ENCODE results near the gene CSN3.

The CSN3 gene

GRCh38 chr4:70297576-70297975 lies 55.2 kb downstream of the CSN3 start:
- no peak for DNase-seq

- DNase-seq, result no peak
Measured at GRCh38 chr4:70298051-70298450, 55.7 kb downstream of the CSN3 start.

DNA sequence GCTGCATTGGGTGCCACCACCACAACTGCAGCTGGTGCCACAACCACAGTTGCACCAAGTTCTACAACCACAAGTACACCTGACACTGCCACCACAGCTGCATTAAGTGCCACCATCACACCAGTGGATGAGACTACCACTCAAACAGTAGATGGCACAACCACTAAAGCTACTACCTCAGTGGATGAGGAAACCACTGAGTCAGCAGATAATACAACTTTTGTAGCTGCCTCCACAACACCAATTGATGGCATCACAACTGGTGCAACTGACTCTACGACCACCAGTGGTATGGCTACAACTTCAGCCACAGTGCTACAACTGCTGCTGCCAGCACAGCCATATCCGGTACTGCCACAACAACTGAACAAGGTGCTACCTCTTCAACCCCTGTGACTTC lies 57.2 kb downstream of the CSN3 start:
- no peak for DNase-seq

GRCh38 chr4:70300215-70300614 lies 57.8 kb downstream of the CSN3 start:
- no peak for DNase-seq

All from CD4-positive, alpha-beta T cell treated with Interleukin-17A for 4 hours (primary cell).